Hematopoietic multipotent progenitor cell treated with erythropoietin and hydrocortisone succinate and interleukin-3 and kit ligand, for 6 days (in vitro differentiated cells): ENCODE results near the gene C16orf92.

Experiments used
- DNase-seq: peaks from one replicate; pipeline ENCODE4 v3.0.0-alpha.2; 2015

Gene C16orf92

DNA sequence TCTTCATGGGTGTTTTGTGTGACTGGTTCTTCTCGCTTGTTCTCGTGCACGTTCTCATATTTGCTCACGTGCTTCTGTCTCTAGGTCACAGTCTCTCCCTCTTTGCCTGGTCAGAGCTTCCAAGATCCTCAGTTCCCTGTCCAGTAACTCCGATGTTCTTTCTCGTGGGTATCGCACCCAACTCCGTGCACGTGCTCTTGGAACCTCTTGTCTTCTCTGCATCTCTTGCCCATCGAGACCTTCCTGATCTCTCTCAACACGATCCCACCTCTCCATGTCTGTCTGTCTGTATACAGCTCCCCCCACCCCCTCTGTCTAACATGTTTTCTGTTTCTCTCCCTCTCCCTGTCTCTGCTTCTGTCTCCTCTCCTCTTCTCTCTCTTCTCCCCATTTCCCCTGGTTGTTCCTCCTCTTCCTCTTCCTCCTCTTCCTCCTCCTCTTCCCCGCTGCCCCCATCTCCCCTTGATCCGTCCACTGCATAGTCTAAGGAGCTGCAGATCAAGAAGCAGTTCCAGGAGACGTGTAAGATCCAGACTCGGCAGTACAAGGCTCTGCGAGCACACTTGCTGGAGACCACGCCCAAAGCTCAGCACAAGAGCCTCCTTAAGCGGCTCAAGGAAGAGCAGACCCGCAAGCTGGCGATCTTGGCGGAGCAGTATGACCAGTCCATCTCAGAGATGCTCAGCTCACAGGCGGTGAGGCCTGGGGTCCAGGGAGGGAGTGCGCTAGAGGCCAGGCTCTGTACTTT is 33.7 kb upstream of the C16orf92 start:
- DNase-seq, result no peak

DNA sequence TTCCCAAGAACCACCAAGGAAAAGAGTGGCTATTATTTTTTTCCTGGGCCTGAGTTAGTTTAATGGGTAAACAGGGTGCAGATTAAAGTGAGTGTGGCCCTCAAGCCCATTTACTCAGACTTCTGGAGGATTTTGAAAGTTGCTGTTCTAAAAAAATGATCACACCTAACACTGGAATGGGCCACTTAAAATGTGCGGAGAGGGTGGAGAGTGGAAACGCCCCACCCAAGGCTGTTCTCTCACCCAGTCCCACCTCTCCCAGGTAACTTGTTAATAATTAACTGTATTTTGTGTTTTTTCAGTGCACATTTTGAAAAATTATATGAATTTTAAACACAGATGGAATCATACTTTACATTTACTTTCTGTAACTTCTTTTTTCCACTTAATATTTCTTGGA is 33.0 kb upstream of the C16orf92 start:
- no peak for DNase-seq

DNA sequence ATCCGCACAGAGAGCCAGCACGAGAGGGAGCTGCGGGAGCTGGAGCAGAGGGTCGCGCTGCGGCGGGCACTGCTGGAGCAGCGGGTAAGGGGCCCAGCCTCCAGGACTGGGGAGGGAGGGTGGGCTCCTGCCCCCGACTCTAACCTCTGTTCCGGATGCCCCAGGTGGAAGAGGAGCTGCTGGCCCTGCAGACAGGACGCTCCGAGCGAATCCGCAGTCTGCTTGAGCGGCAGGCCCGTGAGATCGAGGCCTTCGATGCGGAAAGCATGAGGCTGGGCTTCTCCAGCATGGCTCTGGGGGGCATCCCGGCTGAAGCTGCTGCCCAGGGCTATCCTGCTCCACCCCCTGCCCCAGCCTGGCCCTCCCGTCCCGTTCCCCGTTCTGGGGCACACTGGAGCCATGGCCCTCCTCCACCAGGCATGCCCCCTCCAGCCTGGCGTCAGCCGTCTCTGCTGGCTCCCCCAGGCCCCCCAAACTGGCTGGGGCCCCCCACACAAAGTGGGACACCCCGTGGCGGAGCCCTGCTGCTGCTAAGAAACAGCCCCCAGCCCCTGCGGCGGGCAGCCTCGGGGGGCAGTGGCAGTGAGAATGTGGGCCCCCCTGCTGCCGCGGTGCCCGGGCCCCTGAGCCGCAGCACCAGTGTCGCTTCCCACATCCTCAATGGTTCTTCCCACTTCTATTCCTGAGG is 32.0 kb upstream of the C16orf92 start:
- DNase-seq, result no peak

DNA sequence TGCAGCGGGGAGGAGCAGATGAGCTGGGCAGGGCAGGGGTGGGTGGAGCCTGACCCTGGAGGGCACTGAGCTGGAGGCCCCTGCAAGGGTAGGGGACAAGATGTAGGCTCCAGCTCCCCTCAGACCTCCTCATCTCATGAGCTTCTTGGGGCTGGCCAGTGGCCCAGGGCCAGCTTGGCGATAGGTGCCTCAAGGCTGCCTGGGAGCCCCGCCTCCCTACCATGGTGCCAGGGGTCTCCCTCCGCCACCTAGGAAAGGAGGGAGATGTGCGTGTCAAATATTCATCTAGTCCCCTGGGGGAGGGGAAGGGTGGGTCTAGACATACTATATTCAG is 31.5 kb upstream of the C16orf92 start:
- DNase-seq, result no peak

DNA sequence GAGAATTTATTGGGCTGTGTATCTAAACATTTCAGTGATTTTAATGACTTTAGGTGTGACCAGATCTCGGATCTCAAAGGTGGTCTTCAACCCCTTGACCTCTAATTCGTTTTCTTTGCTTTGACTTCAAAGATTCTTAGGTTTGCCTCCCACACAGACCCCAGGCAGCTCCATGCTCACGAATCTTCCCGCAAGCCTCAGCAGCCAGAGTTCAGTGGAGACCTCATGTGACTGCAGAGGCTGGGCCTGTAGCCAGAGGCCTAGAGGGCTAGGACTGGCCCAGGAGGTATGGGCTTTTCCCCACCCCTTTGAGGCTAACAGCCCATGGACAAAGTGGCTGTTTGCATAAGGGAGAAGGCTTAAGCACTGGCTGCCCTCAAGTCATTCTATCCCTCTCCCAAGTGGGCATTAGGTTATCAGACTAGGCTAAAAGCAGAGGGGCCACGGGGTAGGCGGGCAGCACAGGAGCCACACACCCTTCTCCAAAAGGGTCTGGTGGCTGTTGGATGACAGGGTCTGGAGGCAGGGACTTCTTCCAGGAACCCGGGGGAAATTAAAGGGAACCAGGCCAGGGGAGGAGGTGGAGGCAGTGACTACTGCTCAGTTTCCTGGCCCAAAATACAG is 30.5 kb upstream of the C16orf92 start:
- no peak for DNase-seq

DNA sequence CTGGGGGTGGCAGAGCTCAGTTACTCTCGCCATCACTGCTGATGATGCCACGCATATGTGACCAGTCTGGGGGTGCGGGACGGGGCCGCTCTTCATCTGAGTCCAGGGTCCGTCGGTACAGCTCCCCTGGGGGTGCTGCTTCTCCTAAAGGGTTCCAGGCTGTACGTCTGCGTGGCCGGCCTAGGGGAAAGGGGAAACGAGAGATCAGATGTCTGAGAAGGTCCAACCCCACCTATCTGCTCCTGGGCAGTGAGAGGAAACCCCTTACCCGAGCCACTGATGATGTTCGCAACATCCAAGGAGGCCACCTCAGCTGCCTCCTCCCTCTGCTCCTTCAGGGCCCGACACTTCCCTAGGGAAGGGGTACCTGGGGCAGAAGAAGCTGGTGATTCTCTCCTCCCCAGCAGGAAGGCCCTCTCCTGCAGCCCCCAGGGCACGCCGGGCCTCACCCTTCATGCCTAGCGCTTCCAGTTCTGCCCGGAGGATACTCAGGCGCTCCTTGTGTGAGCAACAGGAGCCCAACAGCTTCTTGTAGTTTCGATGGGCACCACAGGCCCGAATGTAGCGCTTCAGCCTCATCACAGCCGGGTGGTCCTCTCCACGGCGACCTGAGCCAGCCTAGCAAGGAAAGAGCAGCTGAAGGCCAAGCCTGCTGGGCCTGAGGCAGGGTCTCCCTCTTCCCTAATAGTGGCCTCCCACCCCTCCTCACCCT is 29.7 kb upstream of the C16orf92 start:
- no peak for DNase-seq

DNA sequence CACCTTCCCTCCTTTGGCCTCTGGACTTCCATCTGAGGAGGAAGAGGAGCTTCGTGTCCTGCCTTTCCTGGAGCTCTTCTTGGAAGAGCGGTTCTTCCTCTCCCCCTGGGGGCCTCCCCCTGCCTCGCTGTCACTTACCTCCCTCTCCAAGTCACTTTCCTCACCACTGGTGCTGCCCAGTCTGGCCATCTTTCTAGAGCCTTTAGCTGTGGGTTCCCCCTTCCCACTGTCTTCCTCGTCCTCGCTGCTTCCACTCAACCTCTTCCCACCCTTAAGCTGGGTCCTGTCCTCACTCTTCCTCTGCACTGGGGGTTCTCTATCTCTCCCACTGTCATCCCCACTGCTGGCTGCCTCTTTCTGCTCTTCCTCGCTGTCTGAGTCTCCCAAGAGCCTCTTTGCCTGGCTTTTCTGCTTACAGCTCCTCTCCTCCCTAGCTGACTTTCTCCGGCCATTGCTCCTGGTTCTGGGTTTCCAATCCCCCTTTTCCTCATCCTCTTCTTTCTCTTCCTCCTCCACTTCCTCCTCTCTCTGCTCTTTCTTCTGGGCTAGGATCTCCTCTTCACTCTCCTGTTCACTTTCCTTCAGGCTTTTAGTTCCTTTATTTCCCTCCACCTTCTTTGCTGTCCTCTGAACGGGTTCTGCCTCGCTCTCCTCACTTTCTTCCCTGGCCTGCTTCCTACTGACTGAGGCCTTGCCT is 28.9 kb upstream of the C16orf92 start:
- no peak for DNase-seq

DNA sequence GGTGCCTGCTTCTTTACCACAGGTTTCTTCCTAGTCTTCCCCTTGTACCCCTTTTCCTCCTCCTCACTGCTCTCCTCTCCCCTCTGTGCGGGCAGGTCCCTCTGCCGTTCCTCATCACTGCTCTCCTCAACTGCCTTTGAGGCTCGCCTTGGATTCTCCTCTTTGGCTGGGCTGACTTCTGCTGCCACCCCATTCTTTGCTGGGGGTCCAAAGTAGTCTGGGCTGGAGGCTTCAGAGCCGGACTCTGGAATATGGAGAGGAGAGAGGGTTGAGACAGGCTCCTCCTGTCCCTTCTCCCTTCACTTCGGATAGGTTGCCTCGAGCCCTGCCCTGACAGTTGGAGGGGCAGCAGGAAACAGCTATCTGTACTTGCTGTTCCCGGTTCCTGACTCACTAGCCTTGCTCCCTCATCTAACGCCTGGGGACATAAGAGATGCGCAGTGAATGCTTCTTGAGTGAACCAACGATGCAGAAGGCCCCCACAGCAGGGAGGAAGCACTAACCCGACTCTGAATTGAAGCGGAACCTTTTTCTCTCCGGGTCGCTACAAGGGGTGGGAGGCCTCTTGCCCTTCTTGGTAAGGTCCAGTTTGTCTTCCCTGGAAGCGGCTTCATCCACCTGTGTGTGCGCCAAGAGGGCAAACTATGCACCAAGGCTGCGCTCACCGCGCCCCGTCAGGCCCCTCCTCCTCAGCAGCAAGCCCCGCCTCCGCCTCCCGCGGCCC is 28.2 kb upstream of the C16orf92 start:
- peak; percentile 72 for DNase-seq

DNA sequence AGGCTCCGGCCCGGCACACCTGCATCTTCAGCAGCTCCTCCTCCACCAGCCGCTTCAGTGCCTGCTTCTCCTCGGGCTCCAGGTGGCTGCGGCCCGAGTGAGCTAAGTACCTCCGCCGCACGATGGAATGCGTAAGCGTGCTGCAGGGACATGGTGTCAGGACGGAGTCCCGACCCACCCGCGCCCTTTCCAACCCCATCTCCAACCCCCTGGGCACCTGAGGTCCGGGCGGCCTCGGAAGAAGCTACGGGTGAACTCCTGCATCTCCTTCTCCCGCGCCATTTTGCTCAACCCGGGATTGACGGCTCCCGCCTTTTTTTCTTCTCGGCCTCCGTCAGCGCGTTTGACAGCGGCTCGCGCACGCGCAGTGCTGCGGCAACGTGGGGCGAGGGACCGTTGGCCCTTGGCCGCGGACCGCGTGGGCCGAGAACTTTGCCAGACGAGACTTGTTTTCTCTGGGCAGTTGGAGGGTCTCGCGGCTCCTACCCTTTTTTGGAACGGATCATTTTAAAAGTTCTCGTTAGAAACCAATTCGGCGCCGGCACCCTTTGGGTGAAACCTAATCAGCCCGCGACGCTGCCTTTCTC is 27.6 kb upstream of the C16orf92 start, which contains the start of gene HIRIP3:
TSS of gene HIRIP3 (minus strand) at position 294 of the 587 bp plus-strand sequence. CDS start at position 282, 12 bp downstream.
- peak; percentile 95 for DNase-seq

DNA sequence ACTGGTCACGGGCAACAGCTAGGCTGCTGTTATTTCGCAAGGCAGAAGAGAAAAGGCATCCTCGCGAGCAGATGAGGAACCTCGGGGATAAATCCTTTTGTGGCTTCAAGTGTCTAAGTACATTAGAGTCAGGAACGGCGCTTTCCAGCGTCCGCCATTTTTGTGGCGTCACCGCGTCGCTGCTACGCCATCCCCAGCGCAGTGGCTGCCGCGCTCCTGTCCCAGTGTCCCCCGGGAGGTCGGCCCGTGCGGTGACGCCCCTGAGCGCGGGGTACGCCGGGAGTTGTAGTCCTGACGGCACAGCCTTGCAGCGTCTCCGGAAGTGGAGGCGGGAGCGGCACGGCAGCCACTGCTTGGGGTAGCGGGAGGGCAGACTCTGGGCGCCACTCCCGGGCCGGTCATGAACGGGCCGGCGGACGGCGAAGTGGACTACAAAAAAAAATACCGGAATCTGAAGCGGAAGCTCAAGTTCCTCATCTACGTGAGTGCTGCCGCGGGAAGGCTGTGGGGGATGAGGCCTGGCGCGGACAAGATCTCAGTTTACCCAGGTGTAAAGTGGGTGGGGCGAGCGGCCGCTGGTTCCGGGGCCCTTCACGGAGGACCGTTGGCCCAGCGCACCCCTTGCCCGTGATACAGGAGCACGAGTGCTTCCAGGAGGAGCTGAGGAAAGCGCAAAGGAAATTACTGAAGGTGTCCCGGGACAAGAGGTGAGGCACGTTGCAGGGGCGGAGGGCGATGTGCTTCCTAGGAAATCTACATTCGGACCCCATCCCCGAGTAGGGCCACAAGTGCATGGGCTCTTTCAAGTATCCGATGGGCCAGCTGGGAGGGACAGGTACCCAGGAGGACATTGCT is 26.9 kb upstream of the C16orf92 start, which contains the start of gene INO80E:
TSS of gene INO80E (plus strand) at position 331 of the 855 bp plus-strand sequence. CDS start at position 401, 70 bp downstream.
- peak; percentile 98 for DNase-seq

DNA sequence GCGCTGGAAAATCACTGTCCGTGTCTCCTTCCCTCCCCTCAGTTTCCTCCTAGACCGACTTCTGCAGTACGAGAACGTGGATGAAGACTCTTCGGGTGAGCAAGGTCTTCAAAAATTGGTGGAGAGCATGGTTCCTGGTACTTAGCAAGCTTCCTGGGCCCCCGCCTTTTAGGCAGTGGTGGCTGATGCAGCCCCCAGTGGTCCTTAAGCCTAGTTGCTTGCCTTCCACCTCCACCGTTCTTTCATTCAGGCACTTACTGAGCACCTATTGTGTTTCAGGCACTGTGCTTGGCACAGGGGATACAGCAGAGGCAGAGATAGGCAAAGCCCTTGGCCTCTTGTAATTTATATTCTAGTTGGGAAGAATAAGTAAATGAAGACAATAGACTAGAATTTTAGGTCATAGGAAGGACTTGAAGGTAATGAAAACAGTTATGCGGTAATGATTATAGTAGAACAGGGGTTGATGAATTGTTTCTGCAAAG is 26.2 kb upstream of the C16orf92 start:
- peak; percentile 35 for DNase-seq

DNA sequence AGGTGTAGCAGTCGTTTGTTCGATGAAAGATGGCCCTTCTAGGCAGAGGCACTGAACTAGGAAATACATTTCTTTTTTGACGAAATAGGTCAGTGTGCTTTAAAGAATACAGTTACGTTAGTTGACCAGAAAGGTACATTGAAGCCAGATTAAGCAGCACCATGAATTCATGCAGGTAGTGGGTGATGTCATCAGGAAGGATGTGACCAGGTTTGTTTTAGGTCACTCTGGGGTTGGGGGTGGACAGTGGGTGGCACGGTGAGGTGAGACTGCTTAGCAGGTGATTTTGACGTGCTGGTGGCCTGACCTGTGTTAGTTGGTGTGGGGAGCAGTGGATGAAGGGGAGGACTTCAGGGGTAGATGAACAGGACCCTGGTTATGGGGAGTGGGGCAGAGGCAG is 23.4 kb upstream of the C16orf92 start:
- no peak for DNase-seq

DNA sequence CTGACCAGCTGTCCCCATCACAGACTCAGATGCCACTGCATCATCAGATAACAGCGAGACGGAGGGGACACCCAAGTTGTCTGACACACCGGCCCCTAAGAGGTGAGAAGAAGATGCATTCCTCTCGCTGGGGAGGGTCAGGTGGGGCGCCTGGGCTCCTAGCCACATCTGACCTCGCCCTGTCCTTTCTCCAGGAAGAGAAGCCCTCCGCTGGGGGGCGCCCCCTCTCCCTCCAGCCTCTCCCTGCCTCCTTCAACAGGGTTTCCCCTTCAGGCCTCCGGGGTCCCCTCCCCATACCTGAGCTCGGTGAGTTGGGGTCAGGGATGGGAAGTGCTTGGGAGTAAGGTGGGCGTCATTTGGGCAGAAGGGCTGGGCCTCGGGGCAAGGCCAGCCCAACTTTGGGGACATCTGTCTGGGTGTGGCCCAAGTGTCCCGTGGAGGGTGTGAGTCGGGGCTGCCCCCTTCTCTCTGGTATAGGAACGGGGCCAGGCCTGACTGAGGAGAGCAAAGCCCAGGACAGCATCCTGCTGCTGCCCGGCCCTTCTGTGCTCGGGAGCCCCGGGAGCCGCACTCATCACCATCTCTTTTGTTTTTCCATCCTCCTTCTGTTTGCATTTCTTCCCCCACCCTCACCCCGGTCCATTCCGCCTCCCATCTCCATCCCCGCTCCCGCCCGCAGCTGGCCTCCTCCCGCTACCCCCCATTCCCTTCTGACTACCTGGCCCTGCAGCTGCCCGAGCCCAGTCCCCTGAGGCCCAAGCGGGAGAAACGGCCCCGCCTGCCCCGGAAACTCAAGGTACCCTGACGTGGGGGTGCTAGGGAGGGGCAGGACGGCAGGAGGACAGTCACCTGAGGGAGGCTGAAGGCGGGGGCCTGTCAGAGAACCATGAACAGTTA is 22.0 kb upstream of the C16orf92 start:
- DNase-seq, result no peak

DNA sequence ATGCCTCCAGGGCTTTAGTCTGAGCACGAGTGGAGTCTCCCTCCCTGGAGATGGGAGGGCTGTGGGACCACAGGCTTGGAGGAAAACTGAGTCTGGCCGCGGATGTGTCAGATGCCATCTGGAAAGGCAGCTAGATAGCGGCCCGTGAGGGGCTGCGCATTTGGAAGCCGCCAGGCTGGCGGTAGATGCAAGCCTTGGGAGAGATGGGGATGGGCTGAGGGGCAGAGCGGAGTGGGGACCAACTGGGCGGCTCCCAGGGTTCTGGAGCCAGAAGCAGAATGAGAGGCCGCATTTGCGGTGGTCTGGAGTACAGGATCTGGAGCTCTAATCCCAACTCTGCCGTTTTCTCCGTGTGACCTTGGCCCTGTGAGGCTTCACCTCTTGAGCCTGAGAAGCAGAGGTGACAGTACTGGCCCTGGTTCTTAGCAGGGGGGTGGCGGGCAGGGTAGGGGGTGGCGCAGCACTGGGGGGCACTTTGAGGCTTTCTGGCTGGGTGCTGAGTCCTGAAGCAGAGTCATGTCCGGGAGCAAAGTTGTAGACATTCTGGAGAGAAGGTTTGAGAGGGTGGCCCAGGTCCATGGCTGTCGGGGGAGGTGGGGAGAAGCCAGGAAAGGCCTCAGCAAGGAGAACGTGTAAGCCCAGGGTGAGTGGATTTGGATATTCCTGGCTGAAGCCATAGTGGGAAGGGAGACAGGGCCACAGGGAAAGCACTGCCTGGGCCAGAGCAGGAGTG is 20.2 kb upstream of the C16orf92 start:
- no peak for DNase-seq

DNA sequence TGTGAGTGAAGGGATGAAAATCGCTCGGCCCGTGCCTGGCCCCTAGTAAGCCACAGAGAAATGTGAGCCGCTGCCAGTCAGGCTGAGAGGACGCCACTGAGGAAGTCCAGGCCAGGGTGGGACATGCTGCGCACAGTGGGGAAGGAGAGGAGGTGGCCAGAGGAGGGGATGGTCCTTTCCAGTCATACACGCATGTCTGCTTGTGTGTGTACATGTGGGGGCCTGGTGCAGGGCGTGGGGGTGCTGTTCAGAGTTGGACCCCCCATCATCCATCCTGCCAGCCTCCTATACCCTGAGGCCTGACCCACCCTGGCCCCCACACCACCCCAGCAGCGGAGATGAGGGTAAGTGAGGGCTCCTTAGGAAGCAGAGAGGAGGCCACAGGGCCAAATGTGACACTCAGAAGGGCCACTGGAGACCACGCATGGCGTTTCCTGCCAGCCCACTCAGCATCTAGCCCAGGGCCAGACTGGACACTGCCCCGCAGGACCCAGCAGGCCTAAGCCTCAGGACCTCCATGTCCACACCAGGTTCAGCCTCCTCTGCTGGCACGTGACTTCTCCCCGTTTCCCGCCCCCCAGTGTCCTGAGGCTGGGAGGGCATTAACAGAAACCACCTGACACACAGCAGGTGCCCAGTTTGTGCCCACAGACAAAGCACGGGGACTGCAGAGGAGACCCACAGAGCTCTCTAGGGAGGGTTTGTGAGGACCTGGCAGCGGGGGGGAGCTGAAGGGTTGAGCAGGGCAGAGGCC is 19.2 kb upstream of the C16orf92 start:
- DNase-seq, result no peak

DNA sequence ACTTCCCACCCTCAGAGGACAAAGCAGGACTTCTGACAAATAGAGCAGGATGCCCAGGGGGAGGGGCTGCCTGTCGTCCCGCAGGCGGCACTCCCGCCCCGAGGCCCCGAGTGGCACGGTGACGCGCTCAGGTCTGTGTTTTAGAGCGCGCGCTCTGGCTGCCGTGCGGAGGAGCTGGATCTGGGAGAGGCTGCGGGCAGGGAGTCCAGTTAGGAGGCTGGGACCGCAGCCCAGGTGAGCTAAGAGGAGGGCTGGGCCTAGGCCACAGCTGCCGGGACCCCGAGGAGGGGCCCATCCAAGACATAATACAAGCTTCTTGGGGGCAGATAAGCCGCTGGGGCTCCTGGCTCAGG is 18.6 kb upstream of the C16orf92 start:
- no peak for DNase-seq

DNA sequence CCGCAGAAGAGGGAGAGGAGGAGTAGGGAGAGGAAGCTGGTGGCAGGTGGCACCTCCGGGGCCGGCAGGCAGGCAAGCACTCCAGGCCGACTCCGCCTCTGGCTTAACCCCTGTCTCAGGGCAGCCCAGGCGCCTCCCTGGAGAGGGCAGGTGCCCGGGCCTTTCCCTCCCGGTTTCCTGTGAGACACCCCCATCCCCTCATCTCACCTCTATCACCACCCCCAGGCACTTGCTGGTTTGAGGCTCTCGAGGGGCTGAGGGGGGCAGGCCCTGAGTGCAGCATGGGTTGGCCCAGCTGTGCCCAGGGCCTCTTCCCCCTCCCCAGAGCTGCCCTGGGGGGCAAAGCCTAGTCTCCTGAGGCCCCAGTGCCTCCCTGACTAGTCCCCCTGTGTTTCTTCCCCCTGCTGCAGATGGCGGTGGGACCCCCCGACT is 18.2 kb upstream of the C16orf92 start:
- DNase-seq, result peak; percentile 25
